ENCODE measurements around the gene AIF1.

Gene AIF1

DNA sequence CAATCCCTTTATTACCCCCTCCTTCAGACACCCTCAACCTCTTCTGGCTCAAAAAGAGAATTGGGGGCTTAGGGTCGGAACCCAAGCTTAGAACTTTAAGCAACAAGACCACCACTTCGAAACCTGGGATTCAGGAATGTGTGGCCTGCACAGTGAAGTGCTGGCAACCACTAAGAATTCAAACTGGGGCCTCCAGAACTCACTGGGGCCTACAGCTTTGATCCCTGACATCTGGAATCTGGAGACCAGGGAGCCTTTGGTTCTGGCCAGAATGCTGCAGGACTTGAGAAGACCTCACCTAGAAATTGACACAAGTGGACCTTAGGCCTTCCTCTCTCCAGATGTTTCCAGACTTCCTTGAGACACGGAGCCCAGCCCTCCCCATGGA, 37.5 kb upstream of the AIF1 start:
- DNase-seq (no peak), ATAC-seq (replicated peaks) (no peak)
- H3K4me3 Mint-ChIP-seq: peak overlapping the region; percentile 90 to 100
- peak overlapping the region; percentile 100 for H3K27ac Mint-ChIP-seq
- peaks cover 41 to 59% of the 10 kb centered on the region in 2 donors for H3K36me3 Mint-ChIP-seq
- H3K4me1 Mint-ChIP-seq: peaks cover 69 to 98% of the 10 kb centered on the region in 2 donors
- H3K9me3 Mint-ChIP-seq: no peaks in the 10 kb centered on the region
- H3K27me3 Mint-ChIP-seq: no peaks in the 10 kb centered on the region

- ATAC-seq (replicated peaks): no peak
- H3K27me3 Mint-ChIP-seq: no peaks in the 10 kb centered on the region
- H3K27ac Mint-ChIP-seq: peak overlapping the region; percentile 49
- DNase-seq: no peak
- H3K4me3 Mint-ChIP-seq: peak overlapping the region; percentile 41 to 68
- peaks cover 38 to 50% of the 10 kb centered on the region in 2 donors for H3K36me3 Mint-ChIP-seq
- H3K9me3 Mint-ChIP-seq: no peaks in the 10 kb centered on the region
- H3K4me1 Mint-ChIP-seq: peaks cover 66 to 95% of the 10 kb centered on the region in 2 donors
Measured at GRCh38 chr6:31578184-31579118, 36.6 kb upstream of the AIF1 start.

GRCh38 chr6:31579119-31579505, 35.9 kb upstream of the AIF1 start:
- peaks cover 59 to 88% of the 10 kb centered on the region in 2 donors for H3K4me1 Mint-ChIP-seq
- peak overlapping the region in 1 of 2 donors; percentile 68 for H3K4me3 Mint-ChIP-seq
- DNase-seq: no peak
- H3K36me3 Mint-ChIP-seq: peaks cover 34 to 43% of the 10 kb centered on the region in 2 donors
- H3K9me3 Mint-ChIP-seq: no peaks in the 10 kb centered on the region
- H3K27ac Mint-ChIP-seq: peak overlapping the region; percentile 25
- no peaks in the 10 kb centered on the region for H3K27me3 Mint-ChIP-seq
- no peak for ATAC-seq (replicated peaks)

- DNase-seq (no peak), ATAC-seq (replicated peaks) (no peak)
- H3K4me1 Mint-ChIP-seq: peaks cover 54 to 82% of the 10 kb centered on the region in 2 donors
- peak overlapping the region; percentile 15 for H3K27ac Mint-ChIP-seq
- H3K4me3 Mint-ChIP-seq: peak overlapping the region; percentile 94 to 99
- H3K9me3 Mint-ChIP-seq: no peaks in the 10 kb centered on the region
- no peaks in the 10 kb centered on the region for H3K27me3 Mint-ChIP-seq
- peaks cover 34 to 40% of the 10 kb centered on the region in 2 donors for H3K36me3 Mint-ChIP-seq
Measured at GRCh38 chr6:31579546-31580437, 35.2 kb upstream of the AIF1 start.

DNA sequence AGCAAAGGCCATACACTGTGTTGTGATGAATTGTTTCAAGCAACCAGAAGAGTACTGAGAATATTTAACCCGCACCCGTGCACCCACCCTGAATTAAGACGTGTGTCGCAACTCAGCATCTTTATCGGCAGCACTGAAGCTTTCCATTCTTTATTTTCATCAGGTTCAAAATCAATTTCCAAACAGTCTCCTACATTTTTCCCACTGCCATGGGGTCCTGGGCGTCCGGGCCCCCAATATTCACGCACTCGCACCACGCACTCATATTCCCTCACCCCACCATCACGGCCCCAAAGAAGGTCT, 34.6 kb upstream of the AIF1 start:
- Mint-ChIP-seq H3K27ac (peak overlapping the region; percentile 95), H3K36me3 (peaks cover 34 to 38% of the 10 kb centered on the region in 2 donors), H3K4me3 (peak overlapping the region; percentile 94 to 99), H3K9me3 (no peaks in the 10 kb centered on the region), H3K4me1 (peaks cover 51 to 78% of the 10 kb centered on the region in 2 donors), H3K27me3 (no peaks in the 10 kb centered on the region)
- DNase-seq (no peak), ATAC-seq (replicated peaks) (no peak)

DNA sequence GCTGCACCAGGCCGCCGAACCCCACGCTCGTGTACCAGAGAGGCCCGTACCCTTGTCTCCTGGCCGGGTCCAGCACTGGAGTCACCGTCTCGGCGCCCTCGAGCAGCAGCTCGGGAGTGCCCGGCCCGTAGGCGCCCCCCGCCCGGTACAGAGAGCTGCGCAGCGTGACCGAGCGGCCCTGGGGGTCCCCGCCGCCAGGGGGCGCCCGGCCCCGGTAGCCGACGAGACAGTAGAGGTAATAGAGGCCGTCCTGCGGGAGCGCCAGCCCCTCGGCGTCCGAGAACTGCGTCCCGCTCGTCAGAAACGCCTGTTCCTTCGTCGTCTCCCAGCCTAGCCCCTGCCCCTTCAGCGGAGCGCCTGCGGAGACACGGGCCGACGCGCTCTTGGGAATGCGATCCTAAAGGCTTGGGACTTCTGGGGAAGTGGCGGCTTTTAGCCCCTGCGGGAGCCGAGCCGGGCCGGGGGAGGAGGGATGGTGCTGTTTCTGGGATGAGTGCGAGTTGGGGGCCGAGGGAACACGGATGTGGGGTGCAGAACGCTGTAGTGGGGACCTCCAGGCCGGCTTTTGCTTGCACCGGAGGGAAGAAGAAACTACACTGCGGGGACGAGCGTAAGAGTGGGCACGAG, 34.1 kb upstream of the AIF1 start:
- peaks cover 52 to 78% of the 10 kb centered on the region in 2 donors for H3K4me1 Mint-ChIP-seq

DNA sequence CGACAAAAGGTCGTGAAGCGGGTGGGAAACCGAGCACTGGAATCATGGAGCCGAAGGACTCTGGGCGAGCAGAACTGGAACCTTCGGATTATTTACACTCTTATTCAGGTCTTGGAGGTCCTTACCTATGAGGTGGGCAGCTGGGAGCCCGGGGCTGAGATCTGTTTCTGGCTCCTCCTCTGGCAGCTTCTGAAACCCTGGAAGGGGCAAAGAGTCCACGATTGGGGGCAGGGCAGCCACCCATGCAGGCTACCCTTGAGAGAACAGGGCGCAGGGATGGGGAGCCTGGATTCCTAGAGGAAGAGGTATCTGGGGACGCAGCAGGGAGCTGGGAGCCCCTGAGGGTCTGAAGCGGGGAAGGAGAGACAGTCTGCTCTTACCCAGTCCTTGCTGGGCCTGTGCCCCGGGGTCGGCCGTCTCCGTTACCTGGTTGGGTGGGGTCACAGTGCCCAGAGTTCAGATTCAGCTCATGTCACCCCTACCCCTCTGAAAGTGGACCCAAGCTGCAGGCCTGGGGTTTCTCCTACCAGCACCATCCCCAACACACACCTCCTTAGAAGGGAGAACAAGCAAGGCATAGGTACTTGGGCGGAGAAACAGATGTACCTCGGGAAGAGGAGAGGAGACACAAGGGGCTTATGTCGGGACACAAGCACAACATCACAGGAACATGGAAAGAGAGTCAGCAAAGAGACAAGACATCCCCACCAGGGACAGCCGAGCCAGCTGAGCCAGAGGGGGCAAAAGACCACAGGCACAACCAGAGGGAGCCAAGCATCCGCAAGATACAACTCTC, 33.4 kb upstream of the AIF1 start:
- no peaks in the 10 kb centered on the region for H3K9me3 Mint-ChIP-seq
- H3K27ac Mint-ChIP-seq: peak overlapping the region; percentile 95
- no peaks in the 10 kb centered on the region for H3K27me3 Mint-ChIP-seq
- peaks cover 53 to 78% of the 10 kb centered on the region in 2 donors for H3K4me1 Mint-ChIP-seq
- H3K36me3 Mint-ChIP-seq: peaks cover 22 to 26% of the 10 kb centered on the region in 2 donors
- ATAC-seq (replicated peaks) (peak; percentile 2 to 6), DNase-seq (no peak)
- peak overlapping the region; percentile 94 to 99 for H3K4me3 Mint-ChIP-seq

More for the DNA sequence above, 34.1 kb upstream of the AIF1 start:
- Mint-ChIP-seq H3K27me3 (no peaks in the 10 kb centered on the region), H3K4me3 (peak overlapping the region; percentile 94 to 99), H3K27ac (peak overlapping the region; percentile 95), H3K36me3 (peaks cover 29 to 33% of the 10 kb centered on the region in 2 donors), H3K9me3 (no peaks in the 10 kb centered on the region)
- ATAC-seq (replicated peaks) (peak; percentile 87 to 91), DNase-seq (peak; percentile 82)

DNA sequence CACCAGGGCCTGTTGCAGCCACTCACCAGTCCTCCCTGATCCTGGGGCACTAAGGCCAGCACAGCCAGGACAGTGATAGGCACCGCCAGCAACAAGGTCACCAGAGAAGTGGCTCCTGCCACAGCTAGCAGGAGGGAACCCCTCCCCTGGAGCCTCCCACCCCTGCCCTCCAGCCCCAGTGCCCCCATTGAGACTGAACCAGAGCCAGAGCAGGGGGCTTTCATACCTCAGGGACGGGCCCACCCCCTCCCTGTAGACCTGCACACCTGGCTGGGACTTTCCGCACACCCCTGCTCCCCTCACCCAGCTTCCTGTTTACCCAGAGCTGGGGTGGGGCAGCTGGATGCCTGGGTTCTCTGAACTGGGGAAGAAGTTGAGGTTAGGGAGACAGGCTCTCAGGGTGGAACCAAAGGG, 32.8 kb upstream of the AIF1 start, which contains the start of gene LTB:
Gene LTB (minus strand): TSS at position 195 of the 414 bp plus-strand sequence. CDS start 7 bp downstream, at position 188.
- Mint-ChIP-seq H3K9me3 (no peaks in the 10 kb centered on the region), H3K27ac (peak within 1 kb of the TSS; percentile 95), H3K4me1 (peaks cover 53 to 78% of the 10 kb centered on the region in 2 donors), H3K27me3 (no peaks in the 10 kb centered on the region), H3K36me3 (peaks cover 18 to 20% of the 10 kb centered on the region in 2 donors), H3K4me3 (peak within 1 kb of the TSS; percentile 94 to 99)
- DNase-seq (no peak), ATAC-seq (replicated peaks) (peak; percentile 10 to 15)

- DNase-seq (no peak), ATAC-seq (replicated peaks) (peak; percentile 5 to 32)
- Mint-ChIP-seq H3K27me3 (no peaks in the 10 kb centered on the region), H3K9me3 (no peaks in the 10 kb centered on the region), H3K27ac (peak overlapping the region; percentile 94), H3K4me1 (peaks cover 50 to 74% of the 10 kb centered on the region in 2 donors), H3K4me3 (no peak overlapping the region), H3K36me3 (peaks cover 5 to 8% of the 10 kb centered on the region in 2 donors)
Measured at GRCh38 chr6:31585491-31585890, 29.5 kb upstream of the AIF1 start.

DNA sequence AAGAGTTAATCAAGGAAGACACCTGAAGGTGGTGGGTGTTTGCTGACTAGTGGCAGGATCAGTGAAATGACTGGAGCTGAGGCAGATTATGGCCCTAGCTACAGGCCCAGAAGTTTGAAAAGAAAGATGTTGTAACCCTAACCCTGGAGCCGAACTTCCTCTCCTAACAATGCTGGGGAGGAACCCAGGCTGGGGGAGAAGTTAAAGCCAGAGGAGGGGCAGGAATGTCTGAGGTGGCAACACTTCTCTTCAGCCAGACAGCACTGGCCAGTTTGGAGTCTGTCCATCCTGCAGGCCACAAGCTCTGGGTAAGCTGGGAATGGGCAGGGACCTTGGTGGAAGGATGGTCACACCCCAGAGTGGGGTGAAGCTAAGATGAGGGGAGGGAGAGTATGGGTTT, 29.0 kb upstream of the AIF1 start, which contains the start of gene LST1:
Gene LST1 (plus strand): TSS at position 270 of the 400 bp plus-strand sequence. CDS start 1,023 bp downstream, outside the sequence.
- H3K27me3 Mint-ChIP-seq: no peaks in the 10 kb centered on the region
- peak within 1 kb of the TSS; percentile 94 for H3K27ac Mint-ChIP-seq
- H3K36me3 Mint-ChIP-seq: peaks cover 3 to 6% of the 10 kb centered on the region in 2 donors
- no peak for ATAC-seq (replicated peaks)
- DNase-seq: no peak
- H3K4me3 Mint-ChIP-seq: peak within 1 kb of the TSS; percentile 78 to 79
- no peaks in the 10 kb centered on the region for H3K9me3 Mint-ChIP-seq
- peaks cover 50 to 69% of the 10 kb centered on the region in 2 donors for H3K4me1 Mint-ChIP-seq

- H3K27me3 Mint-ChIP-seq: no peaks in the 10 kb centered on the region
- peak overlapping the region; percentile 94 for H3K27ac Mint-ChIP-seq
- peak overlapping the region; percentile 78 to 79 for H3K4me3 Mint-ChIP-seq
- H3K36me3 Mint-ChIP-seq: peaks cover 0 to 2% of the 10 kb centered on the region in 2 donors
- H3K9me3 Mint-ChIP-seq: no peaks in the 10 kb centered on the region
- DNase-seq (no peak), ATAC-seq (replicated peaks) (peak; percentile 43 to 45)
- peaks cover 48 to 62% of the 10 kb centered on the region in 2 donors for H3K4me1 Mint-ChIP-seq
Measured at GRCh38 chr6:31586599-31587281, 28.3 kb upstream of the AIF1 start.

GRCh38 chr6:31587791-31588777, 26.9 kb upstream of the AIF1 start:
- no peaks in the 10 kb centered on the region for H3K27me3 Mint-ChIP-seq
- peak overlapping the region; percentile 78 to 79 for H3K4me3 Mint-ChIP-seq
- DNase-seq: no peak
- ATAC-seq (replicated peaks): peak; percentile 6 to 11
- H3K27ac Mint-ChIP-seq: peak overlapping the region; percentile 90
- H3K36me3 Mint-ChIP-seq: peaks cover 0 to 2% of the 10 kb centered on the region in 2 donors
- H3K9me3 Mint-ChIP-seq: no peaks in the 10 kb centered on the region
- H3K4me1 Mint-ChIP-seq: peaks cover 42 to 61% of the 10 kb centered on the region in 2 donors

Measured in stimulated activated naive B cell treated with anti-CD40 and anti-IgM and Interleukin-4, amounts not matched to agents 10 μg/mL and 1 μg/mL and 100 μg/mL, for 72 hours (primary cell).